ENCODE data around the gene SCYL1.
A peak's percentile ranks its signal among the peaks of the same experiment; 100 is the strongest.

Gene SCYL1

DNA sequence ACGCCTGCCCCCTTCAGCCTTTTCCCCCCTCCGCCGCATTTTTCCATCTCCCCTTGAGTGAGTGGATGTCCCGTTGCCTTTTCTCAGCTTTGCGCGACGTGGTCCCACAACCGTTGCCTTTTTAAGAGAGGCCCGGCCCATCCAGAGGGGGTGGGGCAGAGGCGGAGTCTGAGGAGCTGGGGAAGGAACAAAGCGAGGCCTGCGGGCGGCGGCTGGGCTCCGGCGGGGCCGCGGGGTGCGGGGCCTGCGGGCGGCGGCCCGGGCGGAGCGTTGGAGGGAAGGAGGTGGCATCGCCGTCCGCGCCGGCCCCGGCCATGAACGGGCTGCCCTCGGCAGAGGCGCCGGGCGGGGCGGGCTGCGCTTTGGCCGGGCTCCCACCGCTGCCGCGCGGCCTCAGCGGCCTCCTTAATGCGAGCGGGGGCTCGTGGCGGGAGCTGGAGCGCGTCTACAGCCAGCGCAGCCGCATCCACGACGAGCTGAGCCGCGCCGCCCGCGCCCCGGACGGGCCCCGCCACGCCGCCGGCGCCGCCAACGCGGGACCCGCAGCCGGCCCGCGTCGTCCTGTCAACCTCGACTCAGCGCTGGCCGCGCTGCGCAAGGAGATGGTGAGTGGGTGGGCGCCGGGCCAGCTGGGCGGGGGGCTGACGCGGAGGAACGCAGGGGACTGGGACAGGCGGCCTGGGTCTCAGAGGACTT lies 47.6 kb downstream of the SCYL1 start, which contains the start of gene FAM89B:
Gene FAM89B (plus strand): TSS at position 183 of the 696 bp plus-strand sequence. CDS start 132 bp downstream, at position 315.
- peak; percentile 68 to 70 for DNase-seq

DNA sequence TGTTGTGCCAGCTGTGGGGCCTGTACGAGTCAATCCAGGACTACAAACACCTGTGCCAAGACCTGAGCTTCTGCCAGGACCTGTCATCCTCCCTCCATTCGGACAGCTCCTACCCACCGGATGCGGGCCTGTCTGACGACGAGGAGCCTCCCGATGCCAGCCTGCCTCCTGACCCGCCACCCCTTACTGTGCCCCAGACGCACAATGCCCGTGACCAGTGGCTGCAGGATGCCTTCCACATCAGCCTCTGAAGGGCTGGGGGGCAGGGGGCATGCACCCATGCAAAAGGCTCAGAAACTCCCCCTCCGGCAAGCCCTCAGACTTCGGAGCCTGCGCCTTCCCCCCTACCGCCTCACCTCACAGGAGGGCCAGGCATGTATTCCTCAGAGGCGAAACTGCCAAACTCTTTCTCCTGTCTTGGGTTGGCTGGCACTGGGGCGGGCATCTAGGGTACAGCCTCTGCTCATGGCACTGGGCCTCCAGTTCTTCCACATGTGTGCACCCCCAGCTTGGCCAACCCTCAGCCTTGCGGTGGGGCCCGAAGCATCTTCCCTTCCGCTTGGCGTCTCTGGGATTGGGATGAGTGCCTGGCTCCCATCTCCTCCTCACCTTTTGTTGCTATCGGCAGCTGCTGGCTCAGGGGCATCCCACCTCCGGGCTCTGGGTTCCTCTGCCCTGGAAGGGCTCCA lies 48.7 kb downstream of the SCYL1 start:
- no peak for DNase-seq

- peak; percentile 86 to 89 for DNase-seq
Observed at GRCh38 chr11:65574109-65574810, 49.4 kb downstream of the SCYL1 start.

DNA sequence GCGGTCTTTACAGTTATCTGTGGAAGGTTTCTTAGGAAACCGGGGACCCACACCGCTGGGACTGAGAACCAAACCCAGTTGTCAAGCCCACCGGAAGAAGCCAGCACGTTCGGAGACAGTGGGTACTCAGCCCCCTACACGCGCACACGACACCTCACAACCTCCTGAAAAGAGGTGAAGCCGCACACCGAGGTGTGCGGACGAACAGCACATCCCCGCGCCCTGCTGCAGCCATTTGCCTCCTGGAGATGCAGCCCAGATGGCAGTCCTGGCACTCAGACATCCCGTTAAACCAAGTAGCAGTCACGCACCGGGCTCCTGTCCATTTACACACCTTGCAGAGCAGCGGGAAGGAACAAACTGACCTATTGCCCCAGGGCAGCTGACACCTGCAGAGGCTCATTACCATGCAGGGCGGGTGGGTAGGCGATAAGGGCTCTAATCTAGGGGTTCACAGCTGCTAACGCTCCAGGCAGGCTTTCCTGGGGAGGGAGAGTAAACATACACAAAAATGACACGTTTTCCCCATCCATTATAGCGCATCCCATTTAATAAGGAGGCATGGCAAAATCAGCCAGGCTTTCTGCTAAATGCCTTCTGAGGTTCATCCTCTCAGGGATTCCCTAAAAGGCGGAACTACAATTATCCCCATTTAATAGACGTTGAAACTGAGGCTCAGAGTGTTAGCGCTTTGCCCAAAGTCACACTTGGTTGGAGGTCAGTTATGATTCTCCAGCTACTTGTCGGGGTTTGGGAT lies 50.1 kb downstream of the SCYL1 start:
- DNase-seq: no peak

- DNase-seq: peak in 1 of 2 donors; percentile 61
Observed at GRCh38 chr11:65575568-65576231, 50.8 kb downstream of the SCYL1 start, which contains the start of gene EHBP1L1. TSS of gene EHBP1L1 (plus strand) at chr11:65576053. CDS start at chr11:65576303, 250 bp downstream.

DNA sequence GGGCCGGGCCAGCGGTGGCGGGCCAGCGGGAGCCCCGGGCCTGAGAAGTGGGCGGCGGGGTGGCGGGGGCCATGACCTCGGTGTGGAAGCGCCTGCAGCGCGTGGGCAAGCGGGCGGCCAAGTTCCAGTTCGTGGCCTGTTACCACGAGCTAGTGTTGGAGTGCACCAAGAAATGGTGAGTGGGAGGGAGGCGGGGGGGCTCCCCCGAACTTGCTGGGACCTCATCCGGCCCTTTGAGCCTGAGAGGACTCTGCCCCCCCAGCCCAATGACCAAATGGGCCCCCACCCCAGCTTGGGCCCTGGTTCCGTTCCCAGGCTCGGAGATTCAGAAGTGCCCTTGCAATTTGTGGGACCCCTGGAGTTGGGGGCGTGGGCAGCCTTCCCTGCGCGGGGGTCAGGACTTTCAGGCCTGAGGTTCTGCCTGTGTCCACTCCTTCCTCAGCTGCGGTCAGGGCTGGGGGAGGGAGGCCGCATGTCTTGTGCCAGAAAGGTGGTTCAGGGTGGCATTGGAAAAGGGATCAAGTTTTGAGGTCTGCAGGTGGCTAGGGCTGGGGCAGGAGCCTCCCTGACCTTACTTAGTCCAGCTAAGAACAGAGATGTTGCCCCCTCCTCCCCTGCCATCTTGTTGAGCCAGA lies 51.5 kb downstream of the SCYL1 start:
- DNase-seq: no peak

DNA sequence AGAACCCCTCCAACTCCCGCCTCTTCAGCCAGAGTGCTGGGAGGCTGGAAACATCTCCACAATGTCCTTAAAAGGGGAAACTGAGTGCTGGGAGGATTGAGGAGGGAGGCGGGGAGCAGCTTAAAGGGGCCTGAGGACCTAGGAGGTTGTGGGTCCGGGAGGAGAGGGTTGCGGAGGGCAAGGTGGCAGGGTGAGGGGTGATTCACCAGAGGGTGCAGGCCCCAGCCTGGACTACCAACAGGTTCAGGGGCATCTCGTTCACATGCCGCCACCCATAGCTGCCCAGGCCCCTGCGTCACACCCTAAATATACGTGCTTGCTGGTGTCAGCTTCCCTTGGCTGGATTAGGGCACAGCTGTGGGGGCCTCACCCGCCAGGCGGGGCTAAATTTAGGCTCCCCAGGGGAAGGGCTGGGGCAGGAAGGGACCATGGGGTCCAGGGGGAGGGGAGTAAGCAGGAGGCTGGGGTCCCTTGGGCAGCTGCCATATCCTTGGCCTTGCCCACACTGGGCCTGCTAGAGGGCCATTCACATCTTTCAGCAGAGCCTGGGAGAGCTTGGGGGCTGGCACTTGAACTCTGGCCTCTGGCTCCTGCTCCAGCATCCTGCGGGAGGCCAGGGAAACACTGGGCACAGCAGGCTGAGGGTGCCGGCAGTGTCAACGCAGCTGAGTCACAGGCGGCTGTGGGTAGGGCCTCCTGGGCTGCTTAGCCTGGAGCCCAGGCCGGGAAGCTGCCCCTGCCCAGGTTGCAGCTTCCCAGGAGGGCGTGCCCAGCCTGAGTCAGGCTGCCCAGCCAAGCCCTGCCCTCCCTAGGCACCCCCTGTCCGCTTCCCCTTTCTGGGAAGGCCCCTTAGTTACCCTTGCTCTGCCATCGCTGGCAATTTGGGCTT lies 52.2 kb downstream of the SCYL1 start:
- DNase-seq: peak; percentile 59 to 63

DNA sequence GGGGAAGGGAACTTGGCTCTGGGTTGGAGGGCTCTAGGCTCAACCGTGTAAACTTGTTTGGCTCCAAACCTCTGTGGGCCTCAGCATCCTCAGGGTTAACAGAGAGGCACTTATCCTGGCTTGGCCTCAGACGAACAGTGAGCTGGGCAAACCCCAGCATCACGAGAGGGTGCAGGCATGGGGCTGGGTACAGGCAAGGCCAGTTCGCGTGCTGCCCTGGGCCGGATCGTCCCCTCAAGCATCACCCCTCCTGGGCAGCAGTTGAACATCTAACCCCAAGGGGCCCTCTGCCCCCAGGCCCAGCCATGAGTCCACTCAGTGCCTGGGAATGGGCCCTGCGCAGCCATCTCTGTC lies 52.9 kb downstream of the SCYL1 start:
- DNase-seq: no peak

- no peak for DNase-seq
Observed at GRCh38 chr11:65578134-65578533, 53.3 kb downstream of the SCYL1 start.

DNA sequence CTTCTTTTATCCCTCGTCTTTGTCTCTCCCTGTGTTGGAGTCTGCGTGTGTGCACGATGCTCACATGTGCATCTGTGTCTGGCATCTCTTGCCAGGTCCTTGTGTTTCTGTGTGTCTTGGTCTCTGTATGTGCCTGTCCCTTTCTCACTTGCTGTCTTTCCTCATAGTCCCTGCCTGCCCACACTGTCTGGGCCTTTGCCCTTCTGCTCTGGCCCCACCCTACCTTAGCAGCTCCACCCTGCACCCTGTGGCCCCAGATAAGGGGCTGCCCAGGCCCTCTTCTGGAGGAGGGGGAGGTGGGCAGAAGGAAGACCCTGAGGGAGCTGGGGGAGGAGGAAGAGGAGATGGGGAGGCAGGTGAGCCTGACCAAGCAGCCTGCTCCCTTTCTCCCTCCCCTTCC lies 53.8 kb downstream of the SCYL1 start:
- no peak for DNase-seq

DNA sequence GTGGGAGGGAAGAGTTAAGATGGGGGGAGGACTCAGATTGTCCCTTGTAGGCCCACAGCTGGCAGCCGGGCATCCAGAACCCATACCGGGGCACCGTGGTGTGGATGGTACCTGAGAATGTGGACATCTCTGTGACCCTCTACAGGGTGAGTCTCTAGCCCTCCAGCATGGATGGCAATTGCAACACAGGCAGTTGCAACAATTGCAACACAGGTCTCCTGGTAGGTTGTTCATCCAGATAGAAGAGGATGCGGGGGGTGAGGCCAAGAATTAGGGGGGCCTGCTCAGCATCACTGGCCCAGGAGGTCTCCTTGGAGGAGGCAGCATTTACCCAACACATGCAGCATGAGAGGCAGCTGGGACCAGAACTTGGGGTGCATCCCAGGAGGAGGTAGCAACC lies 54.4 kb downstream of the SCYL1 start:
- no peak for DNase-seq

GRCh38 chr11:65580031-65580692 lies 55.3 kb downstream of the SCYL1 start:
- no peak for DNase-seq

DNA sequence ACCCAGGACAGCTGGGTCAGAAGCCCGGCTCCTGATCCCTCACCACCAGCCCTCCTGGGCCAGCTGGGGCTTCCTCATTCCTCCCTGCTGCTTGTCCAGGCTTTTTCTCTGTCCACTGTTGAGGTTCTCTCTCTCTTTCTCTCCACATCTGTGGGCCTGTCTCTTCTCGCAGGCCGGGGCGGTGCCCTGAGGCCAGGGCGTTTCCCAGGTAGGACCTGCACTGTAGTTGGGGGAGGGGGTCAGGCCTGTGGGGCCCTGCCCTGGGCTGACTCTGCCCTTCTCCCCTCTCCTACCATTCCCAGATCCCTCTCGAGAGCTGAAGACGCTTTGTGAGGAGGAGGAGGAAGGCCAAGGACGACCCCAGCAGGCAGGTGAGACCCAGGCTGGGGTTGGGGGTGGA lies 55.9 kb downstream of the SCYL1 start:
- DNase-seq: no peak

DNA sequence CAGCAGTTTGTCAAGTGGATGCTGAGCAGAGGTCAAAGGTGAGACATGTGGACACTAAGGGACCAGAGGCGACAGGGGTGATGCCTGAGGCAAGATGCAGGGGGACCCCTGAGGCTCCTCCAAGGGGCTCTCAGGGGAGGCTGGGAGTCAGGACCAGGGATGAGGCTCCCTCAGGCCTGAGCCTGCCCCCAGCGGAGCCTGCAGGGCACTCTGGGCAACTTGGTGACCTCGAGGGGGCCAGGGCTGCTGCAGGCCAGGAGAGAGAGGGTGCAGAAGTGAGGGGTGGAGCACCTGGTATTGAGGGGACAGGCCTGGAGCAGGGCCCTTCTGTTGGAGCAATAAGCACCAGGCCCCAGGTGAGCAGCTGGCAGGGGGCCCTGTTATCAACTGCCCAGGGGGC lies 57.0 kb downstream of the SCYL1 start:
- DNase-seq: no peak

- DNase-seq: no peak
Observed at GRCh38 chr11:65583589-65583988, 58.7 kb downstream of the SCYL1 start.

DNA sequence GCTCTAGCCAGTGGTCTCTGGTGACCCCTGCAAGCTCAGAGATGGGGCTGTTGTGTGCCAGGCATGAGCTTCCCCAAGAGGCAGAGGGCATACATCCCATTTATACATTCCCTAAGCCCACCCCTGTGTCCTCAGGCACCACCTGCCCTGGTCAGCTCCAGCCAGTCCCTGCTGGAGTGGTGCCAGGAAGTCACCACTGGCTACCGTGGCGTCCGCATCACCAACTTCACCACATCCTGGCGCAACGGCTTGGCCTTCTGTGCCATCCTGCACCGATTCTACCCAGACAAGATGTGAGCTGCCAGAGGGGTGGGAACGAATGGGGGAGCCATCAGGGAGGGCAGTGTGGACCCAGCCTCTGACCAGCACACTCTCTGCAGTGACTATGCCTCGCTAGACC lies 59.2 kb downstream of the SCYL1 start:
- no peak for DNase-seq

DNA sequence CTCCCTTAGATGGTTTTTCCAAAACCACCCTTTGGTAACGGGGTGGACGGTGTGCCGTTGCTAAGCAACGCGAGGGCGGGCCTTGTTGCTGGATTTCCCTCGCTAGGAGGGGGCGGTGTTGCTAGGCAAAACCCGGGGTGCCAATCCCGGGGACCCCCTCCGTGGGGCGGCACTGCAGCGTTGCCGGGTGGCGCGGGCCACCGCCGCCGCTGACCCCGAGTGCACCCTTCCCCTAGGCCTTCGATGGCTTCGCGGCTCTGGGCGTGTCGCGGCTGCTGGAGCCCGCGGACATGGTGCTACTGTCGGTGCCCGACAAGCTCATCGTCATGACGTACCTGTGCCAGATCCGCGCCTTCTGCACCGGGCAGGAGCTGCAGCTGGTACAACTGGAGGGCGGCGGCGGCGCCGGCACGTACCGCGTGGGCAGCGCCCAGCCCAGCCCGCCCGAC lies 59.9 kb downstream of the SCYL1 start:
- no peak for DNase-seq

DNA sequence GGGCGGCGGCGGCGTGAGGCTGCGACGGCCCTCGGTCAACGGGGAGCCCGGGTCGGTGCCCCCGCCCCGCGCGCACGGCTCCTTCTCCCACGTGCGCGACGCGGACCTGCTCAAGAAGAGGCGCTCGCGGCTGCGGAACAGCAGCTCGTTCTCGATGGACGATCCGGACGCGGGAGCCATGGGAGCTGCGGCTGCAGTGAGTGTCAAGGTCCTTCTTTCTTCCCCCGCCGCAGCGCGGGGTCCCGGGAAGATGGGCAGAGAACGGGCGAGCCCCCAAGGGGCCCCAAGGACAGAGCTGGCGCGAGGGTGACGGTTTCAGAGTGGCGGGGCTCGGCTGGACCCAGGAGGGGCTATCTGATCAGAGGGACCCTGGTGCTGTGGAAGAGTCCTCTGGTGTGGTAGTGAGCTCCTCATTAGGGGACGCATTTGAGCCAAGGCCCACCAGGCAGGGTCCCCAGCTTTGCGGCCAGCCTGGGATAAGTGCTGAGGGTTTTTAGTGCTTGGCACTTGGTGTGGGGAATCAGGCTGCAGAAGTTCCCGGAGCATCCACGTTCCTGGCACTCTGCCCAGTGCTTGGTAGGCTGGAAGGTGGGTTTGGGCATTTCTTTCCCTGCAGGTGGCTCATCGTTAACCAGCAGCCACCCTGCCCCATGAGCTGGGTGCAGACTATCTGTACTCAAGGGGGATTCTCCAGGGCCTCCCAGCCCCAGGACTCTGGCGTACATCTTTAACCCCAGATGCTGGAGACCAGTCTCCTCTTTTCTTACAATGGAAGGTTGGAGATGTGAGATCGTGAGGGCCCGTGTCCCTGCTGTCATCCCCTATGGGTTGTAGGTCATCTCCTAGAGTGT lies 60.7 kb downstream of the SCYL1 start:
- no peak for DNase-seq

DNA sequence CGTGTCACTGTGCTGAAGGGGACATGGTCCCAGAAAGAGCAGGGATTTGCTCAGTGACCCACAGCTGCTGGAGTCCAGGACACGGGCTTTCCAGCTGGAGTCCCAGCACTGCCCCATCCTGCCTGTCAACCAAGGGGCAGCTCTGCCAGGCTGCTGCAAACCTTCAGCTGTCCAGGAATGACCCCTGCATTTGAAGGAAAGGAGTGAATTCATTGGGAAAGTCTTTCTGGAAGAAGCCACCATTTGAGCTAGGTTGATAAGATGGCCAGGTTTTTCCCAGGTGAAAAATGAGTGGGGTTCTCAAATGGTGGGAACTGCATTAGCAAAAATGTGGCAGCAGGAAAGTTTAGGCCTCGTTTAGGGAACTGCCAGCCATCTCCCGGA lies 61.4 kb downstream of the SCYL1 start:
- DNase-seq: no peak
